Mucosa of rectum (tissue), 2 donors: Measurements from ENCODE around the gene IL3.

ENCODE experiments used
- H3K27ac ChIP-seq, 2 donors: one replicate each; pipeline ENCODE4 v1.7.0; 2013; ENCODE audit warnings: inconsistent platforms in 2 of 2, low read depth in 2 of 2, low read length in 2 of 2
- H3K27me3 ChIP-seq, 2 donors: one replicate each; pipeline ENCODE4 v1.7.0; 2013; ENCODE audit warnings: low read length in 2 of 2; ENCODE audit not compliant: control insufficient read depth in 2 of 2, insufficient read depth in 2 of 2
- H3K36me3 ChIP-seq, 2 donors: one replicate each; pipeline ENCODE4 v1.7.0; 2013; ENCODE audit warnings: low read length in 2 of 2; ENCODE audit not compliant: control insufficient read depth in 2 of 2, insufficient read depth in 2 of 2
- H3K4me1 ChIP-seq, 2 donors: one replicate each; pipeline ENCODE4 v1.7.0; 2013; ENCODE audit warnings: low read length in 2 of 2, mild to moderate bottlenecking in 1 of 2; ENCODE audit not compliant: control insufficient read depth in 2 of 2, insufficient read depth in 2 of 2
- H3K4me3 ChIP-seq, 2 donors: one replicate each; pipeline ENCODE4 v1.7.0; 2013; ENCODE audit warnings: low read length in 2 of 2
- H3K9ac ChIP-seq, 2 donors: one replicate each; pipeline ENCODE4 v1.7.0; 2013; ENCODE audit warnings: low read length in 2 of 2, low read depth in 1 of 2, mild to moderate bottlenecking in 1 of 2
- H3K9me3 ChIP-seq, 2 donors: one replicate each; pipeline ENCODE4 v1.7.0; 2013; ENCODE audit warnings: low read length in 2 of 2; ENCODE audit not compliant: control insufficient read depth in 2 of 2
- donor health status: healthy.
- donor health status: Normal muscosa, but diverticular disease.

Gene IL3

DNA sequence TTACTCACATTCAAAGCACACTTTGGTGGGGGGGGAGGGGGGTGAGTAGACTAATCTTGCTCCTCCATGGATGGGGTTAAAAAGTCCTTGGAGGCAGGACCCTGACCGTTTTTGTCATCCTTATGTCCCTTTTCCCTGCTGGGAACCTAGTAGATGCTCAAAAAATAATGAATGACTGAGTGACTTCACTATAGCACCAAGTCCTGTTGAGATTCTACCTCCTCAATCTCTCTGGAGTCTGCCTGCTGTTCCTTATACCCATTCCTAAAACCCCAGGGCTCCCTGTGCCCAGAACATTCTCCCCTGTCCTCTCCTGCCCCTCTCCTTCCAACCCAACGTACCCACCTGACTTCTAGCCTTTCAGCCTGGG lies 10.9 kb downstream of the IL3 start:
- no peak overlapping the region for H3K27ac ChIP-seq
- H3K36me3 ChIP-seq = no peaks in the 10 kb centered on the region
- no peak overlapping the region for H3K9ac ChIP-seq

DNA sequence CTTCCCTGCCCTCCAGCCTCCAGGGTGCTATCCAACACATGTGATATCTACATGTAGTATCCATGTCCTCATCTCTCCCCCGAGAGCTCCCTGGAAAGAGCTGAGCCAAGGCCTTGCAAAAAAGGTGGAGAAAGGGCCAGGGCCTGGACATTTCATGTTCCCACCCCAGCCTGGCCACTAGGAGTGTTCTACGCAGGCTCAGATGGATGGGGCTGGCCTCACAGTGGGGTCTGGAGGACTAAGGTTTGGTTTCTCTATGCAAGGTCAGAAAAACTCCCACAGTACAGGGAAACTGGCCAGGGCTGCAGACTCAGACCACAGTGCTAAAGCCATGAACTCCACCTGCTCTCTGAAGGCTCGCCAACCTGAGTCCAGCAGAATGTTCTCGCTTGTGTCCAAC lies 11.6 kb downstream of the IL3 start:
- no peaks in the 10 kb centered on the region for H3K9me3 ChIP-seq
- H3K9ac ChIP-seq = no peak overlapping the region
- no peak overlapping the region for H3K27ac ChIP-seq
- H3K4me3 ChIP-seq = no peak overlapping the region
- no peaks in the 10 kb centered on the region for H3K27me3 ChIP-seq
- no peaks in the 10 kb centered on the region for H3K36me3 ChIP-seq
- no peaks in the 10 kb centered on the region for H3K4me1 ChIP-seq

More for the DNA sequence above, 10.9 kb downstream of the IL3 start:
- Histone ChIP-seq H3K4me1 (no peaks in the 10 kb centered on the region), H3K27me3 (no peaks in the 10 kb centered on the region), H3K4me3 (no peak overlapping the region), H3K9me3 (no peaks in the 10 kb centered on the region)

DNA sequence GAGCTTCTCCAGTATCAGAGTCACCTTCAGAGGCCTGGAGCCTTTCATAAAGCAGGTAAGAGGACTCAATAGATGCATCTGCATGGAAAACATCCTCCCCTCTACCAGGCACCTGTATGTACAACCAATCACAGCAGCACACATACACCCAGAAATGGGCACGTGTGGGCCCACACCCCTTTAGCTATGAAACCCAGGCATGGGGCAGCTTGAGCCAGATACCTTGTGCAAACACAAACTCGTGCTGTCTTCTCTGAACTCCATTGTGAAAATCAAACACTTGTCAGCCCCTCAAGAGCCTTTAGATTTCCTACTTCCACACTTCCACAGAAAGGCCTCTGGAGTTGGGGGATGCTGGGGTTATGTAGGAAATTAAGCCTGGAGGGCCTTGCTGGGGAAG lies 12.1 kb downstream of the IL3 start:
- Histone ChIP-seq H3K4me1 (no peaks in the 10 kb centered on the region), H3K36me3 (no peaks in the 10 kb centered on the region), H3K27ac (no peak overlapping the region)

GRCh38 chr5:132073231-132074013 lies 13.0 kb downstream of the IL3 start, which contains the start of gene CSF2:
Gene CSF2 (plus strand): TSS chr5:132073789. CDS start chr5:132073824, 35 bp downstream.
- Histone ChIP-seq H3K27ac (no peak within 1 kb of the TSS), H3K4me3 (no peak within 1 kb of the TSS), H3K9me3 (no peaks in the 10 kb centered on the region), H3K36me3 (no peaks in the 10 kb centered on the region), H3K9ac (no peak within 1 kb of the TSS), H3K4me1 (no peaks in the 10 kb centered on the region), H3K27me3 (no peaks in the 10 kb centered on the region)

More for the DNA sequence above, 12.1 kb downstream of the IL3 start:
- Histone ChIP-seq H3K9me3 (no peaks in the 10 kb centered on the region), H3K27me3 (no peaks in the 10 kb centered on the region), H3K9ac (no peak overlapping the region), H3K4me3 (no peak overlapping the region)

DNA sequence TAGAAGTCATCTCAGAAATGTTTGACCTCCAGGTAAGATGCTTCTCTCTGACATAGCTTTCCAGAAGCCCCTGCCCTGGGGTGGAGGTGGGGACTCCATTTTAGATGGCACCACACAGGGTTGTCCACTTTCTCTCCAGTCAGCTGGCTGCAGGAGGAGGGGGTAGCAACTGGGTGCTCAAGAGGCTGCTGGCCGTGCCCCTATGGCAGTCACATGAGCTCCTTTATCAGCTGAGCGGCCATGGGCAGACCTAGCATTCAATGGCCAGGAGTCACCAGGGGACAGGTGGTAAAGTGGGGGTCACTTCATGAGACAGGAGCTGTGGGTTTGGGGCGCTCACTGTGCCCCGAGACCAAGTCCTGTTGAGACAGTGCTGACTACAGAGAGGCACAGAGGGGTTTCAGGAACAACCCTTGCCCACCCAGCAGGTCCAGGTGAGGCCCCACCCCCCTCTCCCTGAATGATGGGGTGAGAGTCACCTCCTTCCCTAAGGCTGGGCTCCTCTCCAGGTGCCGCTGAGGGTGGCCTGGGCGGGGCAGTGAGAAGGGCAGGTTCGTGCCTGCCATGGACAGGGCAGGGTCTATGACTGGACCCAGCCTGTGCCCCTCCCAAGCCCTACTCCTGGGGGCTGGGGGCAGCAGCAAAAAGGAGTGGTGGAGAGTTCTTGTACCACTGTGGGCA lies 13.8 kb downstream of the IL3 start:
- Histone ChIP-seq H3K27ac (no peak overlapping the region), H3K9me3 (no peaks in the 10 kb centered on the region), H3K27me3 (no peaks in the 10 kb centered on the region), H3K4me1 (no peaks in the 10 kb centered on the region), H3K4me3 (no peak overlapping the region), H3K36me3 (no peaks in the 10 kb centered on the region), H3K9ac (no peak overlapping the region)

- Histone ChIP-seq H3K36me3 (no peaks in the 10 kb centered on the region), H3K4me3 (no peak overlapping the region), H3K27ac (no peak overlapping the region), H3K27me3 (no peaks in the 10 kb centered on the region), H3K9me3 (no peaks in the 10 kb centered on the region), H3K9ac (no peak overlapping the region), H3K4me1 (no peaks in the 10 kb centered on the region)
Observed at GRCh38 chr5:132074772-132075718, 14.6 kb downstream of the IL3 start.

GRCh38 chr5:132075719-132076077 lies 15.2 kb downstream of the IL3 start:
- Histone ChIP-seq H3K9me3 (no peaks in the 10 kb centered on the region), H3K4me1 (no peaks in the 10 kb centered on the region), H3K27me3 (no peaks in the 10 kb centered on the region), H3K4me3 (no peak overlapping the region), H3K27ac (no peak overlapping the region), H3K9ac (no peak overlapping the region), H3K36me3 (no peaks in the 10 kb centered on the region)

- no peaks in the 10 kb centered on the region for H3K27me3 ChIP-seq
- H3K27ac ChIP-seq = no peak overlapping the region
- no peaks in the 10 kb centered on the region for H3K36me3 ChIP-seq
- H3K9me3 ChIP-seq = no peaks in the 10 kb centered on the region
- H3K9ac ChIP-seq = no peak overlapping the region
- H3K4me3 ChIP-seq = no peak overlapping the region
- no peaks in the 10 kb centered on the region for H3K4me1 ChIP-seq
Observed at GRCh38 chr5:132076202-132076830, 15.9 kb downstream of the IL3 start.

DNA sequence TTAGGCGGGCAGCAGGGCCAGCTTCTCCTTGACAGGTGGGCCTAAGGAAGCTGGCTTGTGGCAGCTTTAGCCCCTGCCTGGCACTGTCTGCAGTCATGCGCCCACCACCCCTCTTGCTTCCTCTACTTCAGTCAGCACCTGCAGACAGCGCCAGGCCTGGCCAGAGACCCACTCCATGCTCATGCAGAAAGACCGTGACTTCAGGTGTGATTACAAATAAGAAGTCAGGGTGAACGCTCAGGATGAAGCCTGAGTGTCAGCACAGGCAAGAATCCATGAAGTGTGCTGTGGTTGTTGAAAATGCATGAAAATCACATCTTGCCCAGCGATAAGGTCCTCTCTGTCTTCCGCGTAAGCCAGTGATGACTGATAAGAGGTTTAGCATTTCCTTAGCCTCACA lies 16.5 kb downstream of the IL3 start:
- Histone ChIP-seq H3K9me3 (no peaks in the 10 kb centered on the region), H3K27ac (no peak overlapping the region), H3K27me3 (no peaks in the 10 kb centered on the region)

More for the DNA sequence above, 16.5 kb downstream of the IL3 start:
- no peak overlapping the region for H3K4me3 ChIP-seq
- no peak overlapping the region for H3K9ac ChIP-seq
- no peaks in the 10 kb centered on the region for H3K36me3 ChIP-seq
- no peaks in the 10 kb centered on the region for H3K4me1 ChIP-seq
